ENCODE measurements around the gene RBM6. TPM values are rescaled to one million over a fixed set of nuclear protein-coding genes. Genes with fewer than 3 reads are reported as not detected.

Gene RBM6
- total and polyA plus RNA-seq, 12 donors: 34.8 to 700 (median 82.2) TPM

DNA sequence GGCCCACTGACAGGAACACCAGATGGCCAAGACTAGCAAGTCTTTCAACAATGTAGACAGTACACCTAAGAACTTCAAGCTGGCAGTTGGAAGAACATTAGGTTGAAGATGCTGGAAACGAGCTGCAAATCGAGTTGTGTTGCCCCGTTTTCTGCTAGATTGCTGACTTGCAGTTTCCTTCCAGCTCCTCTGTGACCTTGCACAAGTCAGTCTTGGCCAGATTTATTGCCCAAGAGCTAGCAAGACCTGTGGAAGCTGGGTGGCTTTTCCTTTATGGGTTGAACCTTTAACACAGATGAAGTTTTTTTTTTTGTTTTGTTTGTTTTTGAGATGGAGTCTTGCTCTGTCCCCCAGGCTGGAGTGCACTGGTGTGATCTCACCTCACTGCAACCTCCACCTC, 2.9 kb upstream of the RBM6 start:
- Histone ChIP-seq H3K27ac (peak overlapping the region in 1 of 5 donors; percentile 1), H3K4me3 (no peak overlapping the region), H3K27me3 (no peaks in the 10 kb centered on the region), H3K4me1 (replicated peaks in 1 of 2) (peaks cover 8 to 23% of the 10 kb centered on the region in 2 donors), H3K36me3 (replicated peaks in 1 of 2) (no peaks in the 10 kb centered on the region), H3K9me3 (replicated peaks in 1 of 3) (no peaks in the 10 kb centered on the region)
- peak in 6 of 7 donors; percentile 43 to 71 (median 58) for DNase-seq
- 4 to 10% (median 5%) methylated on average over 3 of the region's 3 CpGs for WGBS, 4 donors
- no peak for TF ChIP-seq POLR2A (IDR thresholded peaks at IDR 0.05)
- TF ChIP-seq, protein P1, sequence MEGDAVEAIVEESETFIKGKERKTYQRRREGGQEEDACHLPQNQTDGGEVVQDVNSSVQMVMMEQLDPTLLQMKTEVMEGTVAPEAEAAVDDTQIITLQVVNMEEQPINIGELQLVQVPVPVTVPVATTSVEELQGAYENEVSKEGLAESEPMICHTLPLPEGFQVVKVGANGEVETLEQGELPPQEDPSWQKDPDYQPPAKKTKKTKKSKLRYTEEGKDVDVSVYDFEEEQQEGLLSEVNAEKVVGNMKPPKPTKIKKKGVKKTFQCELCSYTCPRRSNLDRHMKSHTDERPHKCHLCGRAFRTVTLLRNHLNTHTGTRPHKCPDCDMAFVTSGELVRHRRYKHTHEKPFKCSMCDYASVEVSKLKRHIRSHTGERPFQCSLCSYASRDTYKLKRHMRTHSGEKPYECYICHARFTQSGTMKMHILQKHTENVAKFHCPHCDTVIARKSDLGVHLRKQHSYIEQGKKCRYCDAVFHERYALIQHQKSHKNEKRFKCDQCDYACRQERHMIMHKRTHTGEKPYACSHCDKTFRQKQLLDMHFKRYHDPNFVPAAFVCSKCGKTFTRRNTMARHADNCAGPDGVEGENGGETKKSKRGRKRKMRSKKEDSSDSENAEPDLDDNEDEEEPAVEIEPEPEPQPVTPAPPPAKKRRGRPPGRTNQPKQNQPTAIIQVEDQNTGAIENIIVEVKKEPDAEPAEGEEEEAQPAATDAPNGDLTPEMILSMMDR (IDR thresholded peaks at IDR 0.05): no peak
- intact Hi-C loops (cut with DNase I): no loop called here

DNA sequence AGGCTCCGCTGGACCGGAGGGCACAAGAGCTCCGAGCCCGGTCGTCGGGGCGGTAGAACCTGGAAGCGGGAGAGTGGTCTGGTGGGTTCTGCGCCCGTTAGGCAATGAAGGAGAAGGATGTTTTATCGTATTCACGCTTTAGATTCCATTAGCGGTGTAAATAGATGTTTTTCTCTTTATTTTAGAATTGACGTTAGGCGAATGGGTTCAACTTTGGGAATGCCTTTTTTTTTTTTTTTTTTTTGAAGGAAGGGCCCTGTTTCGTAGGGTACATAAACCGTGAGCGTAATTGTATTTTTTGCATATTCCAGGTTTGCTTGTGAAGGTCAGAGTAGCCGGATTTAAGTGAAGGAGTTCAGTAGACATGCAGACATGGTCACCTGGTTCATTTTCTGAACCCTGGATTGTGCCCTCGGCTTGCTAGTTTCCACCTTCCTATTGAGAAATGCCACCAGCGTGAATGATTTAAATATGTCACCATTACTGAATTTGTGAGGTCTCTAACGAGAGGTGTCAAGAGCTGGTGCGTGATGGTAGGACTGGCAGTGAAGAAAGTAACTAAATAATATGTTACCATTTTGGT, 808 bp downstream of the RBM6 start:
- no peak for DNase-seq
- Histone ChIP-seq H3K27ac (peak overlapping the region; percentile 78 to 98 (median 94)), H3K9me3 (replicated peaks in 1 of 3) (no peaks in the 10 kb centered on the region), H3K4me1 (replicated peaks in 1 of 2) (peaks cover 8 to 31% of the 10 kb centered on the region in 2 donors), H3K36me3 (replicated peaks in 1 of 2) (no peaks in the 10 kb centered on the region), H3K4me3 (peak overlapping the region; percentile 43 to 88 (median 69)), H3K27me3 (no peaks in the 10 kb centered on the region)
- TF ChIP-seq, protein P1 (IDR thresholded peaks at IDR 0.05): no peak
- no peak for TF ChIP-seq POLR2A (IDR thresholded peaks at IDR 0.05)
- intact Hi-C loops (cut with DNase I): no loop called here
- WGBS, 4 donors: 4 to 9% (median 5%) methylated on average over 23 of the region's 23 CpGs

DNA sequence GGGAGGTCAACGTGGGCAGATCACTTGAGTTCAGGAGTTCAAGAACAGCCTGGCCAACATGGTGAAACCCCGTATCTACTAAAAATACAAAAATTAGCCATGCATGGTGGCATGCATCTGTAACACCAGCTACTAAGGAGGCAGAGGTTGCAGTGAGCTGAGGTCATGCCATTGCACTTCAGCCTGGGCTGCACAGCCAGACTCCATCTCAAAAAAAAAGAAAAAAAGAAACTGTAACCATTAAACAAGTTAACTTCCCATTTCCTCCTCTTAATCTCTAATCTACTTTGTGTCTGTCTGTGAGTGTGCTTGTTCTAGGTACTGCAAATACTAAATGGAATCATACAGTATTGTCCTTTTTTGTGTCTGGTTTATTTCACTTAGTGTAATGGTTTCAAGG, 2.7 kb downstream of the RBM6 start:
- no peak overlapping the region for H3K27ac ChIP-seq
- H3K27me3 ChIP-seq: no peaks in the 10 kb centered on the region
- intact Hi-C loops (cut with DNase I): no loop called here
- no peaks in the 10 kb centered on the region for H3K9me3 ChIP-seq (replicated peaks in 1 of 3)
- WGBS, 4 donors: 43 to 77% (median 68%) methylated on average over 2 of the region's 2 CpGs
- no peak for TF ChIP-seq POLR2A (IDR thresholded peaks at IDR 0.05)
- TF ChIP-seq, protein P1 (IDR thresholded peaks at IDR 0.05): no peak
- H3K36me3 ChIP-seq (replicated peaks in 1 of 2): no peaks in the 10 kb centered on the region
- DNase-seq: peak in 1 of 7 donors; percentile 10
- no peak overlapping the region for H3K4me3 ChIP-seq
- H3K4me1 ChIP-seq (replicated peaks in 1 of 2): peaks cover 0 to 25% of the 10 kb centered on the region in 2 donors

DNA sequence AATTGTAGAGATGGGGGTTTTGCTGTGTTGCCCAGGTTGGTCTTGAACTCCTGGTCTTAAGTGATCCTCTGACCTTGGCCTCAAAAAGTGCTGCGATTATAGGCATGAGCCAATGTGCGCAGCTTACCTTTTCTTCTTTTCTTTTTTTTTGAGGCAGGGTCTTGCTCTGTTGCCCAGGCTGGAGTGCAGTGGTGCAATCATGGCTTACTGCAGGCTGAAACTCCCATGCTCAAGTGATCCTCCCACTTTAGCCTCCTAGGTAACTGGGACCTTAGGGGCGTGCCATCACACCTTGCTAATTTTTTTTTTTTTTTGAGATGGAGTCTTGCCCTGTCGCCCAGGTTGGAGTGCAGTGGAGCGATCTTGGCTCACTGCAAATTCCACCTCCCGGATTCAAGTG, 13.0 kb downstream of the RBM6 start:
- H3K36me3 ChIP-seq (replicated peaks in 1 of 2): no peaks in the 10 kb centered on the region
- peaks cover 0 to 23% of the 10 kb centered on the region in 2 donors for H3K4me1 ChIP-seq (replicated peaks in 1 of 2)
- WGBS, 4 donors: 88 to 92% (median 91%) methylated on average over 6 of the region's 6 CpGs
- no peaks in the 10 kb centered on the region for H3K9me3 ChIP-seq (replicated peaks in 1 of 3)
- no peaks in the 10 kb centered on the region for H3K27me3 ChIP-seq
- no peak overlapping the region for H3K27ac ChIP-seq
- intact Hi-C loops (cut with DNase I): no loop called here
- no peak overlapping the region for H3K4me3 ChIP-seq
- no peak for TF ChIP-seq POLR2A (IDR thresholded peaks at IDR 0.05)
- TF ChIP-seq, protein P1 (IDR thresholded peaks at IDR 0.05): no peak
- peak in 2 of 7 donors; percentile 2 to 8 for DNase-seq

Measured in adrenal gland (tissue), 12 donors.